ENCODE measurements around the gene DHX36. TPM values are rescaled to one million over a fixed set of nuclear protein-coding genes. Genes with fewer than 3 reads are reported as not detected.

The DHX36 gene
- total and polyA plus RNA-seq, 2 of the 4 experiments (the other 2 are of a cell fraction): 27.1 to 30.2 TPM

GRCh38 chr3:154307363-154307762 lies 16.9 kb downstream of the DHX36 start:
- in situ Hi-C loops (cut with MboI; ENCODE audit: low sequenced_read_pairs): no loop called here
- no peaks in the 10 kb centered on the region for H3K9me3 ChIP-seq (ENCODE audit: control insufficient read depth, insufficient read depth, low read length)
- POLR2A ChIA-PET (ENCODE audit: unreplicated experiment): no interaction called here
- H4K20me1 ChIP-seq (ENCODE audit: insufficient read depth, low read length): no peaks in the 10 kb centered on the region
- peaks cover 18% of the 10 kb centered on the region for H3K36me3 ChIP-seq (ENCODE audit: control insufficient read depth, insufficient read depth, low read length)
- no peak overlapping the region for H2BK5ac ChIP-seq (ENCODE audit: low read depth, low read length, poor library complexity, severe bottlenecking)
- CTCF ChIA-PET: no interaction called here
- no peak overlapping the region for H3K27ac ChIP-seq (ENCODE audit: insufficient read depth, low read length)
- ATAC-seq (ENCODE audit: low read depth) (no peak), DNase-seq (no peak)
- no peak overlapping the region for H2BK20ac ChIP-seq (ENCODE audit: low read depth, low read length)
- H2AK5ac ChIP-seq (ENCODE audit: low read depth, low read length): no peak overlapping the region
- no peak overlapping the region for H2AK9ac ChIP-seq (replicated peaks; ENCODE audit: low read depth, low read length, poor library complexity)
- no peak overlapping the region for H3K4ac ChIP-seq (ENCODE audit: low read depth, low read length)
- H3K79me1 ChIP-seq (ENCODE audit: low read depth in 1 of 2, low read length in 2 of 2): peaks cover 4 to 7% of the 10 kb centered on the region in 2 experiments
- no peak overlapping the region for H4K91ac ChIP-seq (ENCODE audit: insufficient read depth, low read depth, low read length)
- H3K27me3 ChIP-seq (ENCODE audit: control insufficient read depth, insufficient read depth, low read length): no peaks in the 10 kb centered on the region
- no peak overlapping the region for H3K14ac ChIP-seq (replicated peaks; ENCODE audit: low read depth, low read length)
- H3K56ac ChIP-seq (ENCODE audit: extremely low read depth, insufficient read depth, low read length): no peak overlapping the region
- TF ChIP-seq RAD21 (IDR thresholded peaks at IDR 0.05; ENCODE audit: low read length) (no peak), POLR2A (IDR thresholded peaks at IDR 0.05; ENCODE audit: low read depth, low read length) (no peak), ELK1 (IDR thresholded peaks at IDR 0.05; ENCODE audit: borderline replicate concordance, low read depth, low read length) (no peak), MAFK (IDR thresholded peaks at IDR 0.05; ENCODE audit: low read depth, low read length) (no peak), USF2 (IDR thresholded peaks at IDR 0.05; ENCODE audit: low read depth, low read length) (no peak), FOS (IDR thresholded peaks at IDR 0.05; ENCODE audit: low read depth, low read length) (no peak)
- no TSS peak for BruUV-seq (replicated peaks)
- H3K4me2 ChIP-seq (ENCODE audit: low read depth, low read length): no peak overlapping the region
- H3K23ac ChIP-seq (ENCODE audit: low read depth, low read length): no peak overlapping the region
- H2AFZ ChIP-seq (replicated peaks; ENCODE audit: low read length, poor library complexity): no peak overlapping the region
- no peaks in the 10 kb centered on the region for H3K9me1 ChIP-seq (ENCODE audit: insufficient read depth, low read length)
- H3K4me3 ChIP-seq (ENCODE audit: insufficient read depth, low read depth, low read length): no peak overlapping the region
- H3K18ac ChIP-seq (ENCODE audit: low read depth, low read length): no peak overlapping the region
- no peak overlapping the region for H3K9ac ChIP-seq (ENCODE audit: low read depth, low read length)
- dilution Hi-C loops (cut with HindIII; ENCODE audit: low sequenced_read_pairs, unreplicated experiment): no loop called here
- intact Hi-C loops (cut with micrococcal nuclease): no loop called here
- no peak overlapping the region for H2BK15ac ChIP-seq (ENCODE audit: low read depth, low read length)
- H4K5ac ChIP-seq (ENCODE audit: low read depth, low read length): no peak overlapping the region
- no peak overlapping the region for H2BK120ac ChIP-seq (ENCODE audit: low read depth, low read length)
- H4K8ac ChIP-seq (ENCODE audit: low read depth in 2 of 2, low read length in 2 of 2): no peak overlapping the region
- no peaks in the 10 kb centered on the region for H3K4me1 ChIP-seq (ENCODE audit: control insufficient read depth, insufficient read depth, low read length)

All from IMR-90 (cell line).